ENCODE data around the gene MTF2. TPM values are rescaled to one million over a fixed set of nuclear protein-coding genes. Genes with fewer than 3 reads are reported as not detected.

MTF2 gene
- total and polyA plus RNA-seq, 2 experiments from 2014 or later, result 82.1 to 133 TPM

- no peak for TF ChIP-seq ZNF462 (CRISPR knock-in tag; IDR thresholded peaks at IDR 0.05)
- TF ChIP-seq REST (IDR thresholded peaks at IDR 0.05; ENCODE audit: unreplicated experiment), result no peak
- TF ChIP-seq NANOG (IDR thresholded peaks at IDR 0.05; ENCODE audit: borderline replicate concordance), result no peak
- TF ChIP-seq EZH2 (IDR thresholded peaks at IDR 0.05; ENCODE audit: low read depth, unreplicated experiment), result no peak
- TF ChIP-seq STAT1 (IDR thresholded peaks at IDR 0.05; ENCODE audit: unreplicated experiment), result no peak
- TF ChIP-seq, protein P1, sequence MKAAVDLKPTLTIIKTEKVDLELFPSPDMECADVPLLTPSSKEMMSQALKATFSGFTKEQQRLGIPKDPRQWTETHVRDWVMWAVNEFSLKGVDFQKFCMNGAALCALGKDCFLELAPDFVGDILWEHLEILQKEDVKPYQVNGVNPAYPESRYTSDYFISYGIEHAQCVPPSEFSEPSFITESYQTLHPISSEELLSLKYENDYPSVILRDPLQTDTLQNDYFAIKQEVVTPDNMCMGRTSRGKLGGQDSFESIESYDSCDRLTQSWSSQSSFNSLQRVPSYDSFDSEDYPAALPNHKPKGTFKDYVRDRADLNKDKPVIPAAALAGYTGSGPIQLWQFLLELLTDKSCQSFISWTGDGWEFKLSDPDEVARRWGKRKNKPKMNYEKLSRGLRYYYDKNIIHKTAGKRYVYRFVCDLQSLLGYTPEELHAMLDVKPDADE (IDR thresholded peaks at IDR 0.05), result no peak
- no peak for TF ChIP-seq CREB1 (CRISPR knock-in tag; IDR thresholded peaks at IDR 0.05; ENCODE audit: low read depth)
- no peak for TF ChIP-seq ZNF331 (CRISPR knock-in tag; IDR thresholded peaks at IDR 0.05; ENCODE audit: low read depth)
Measured at GRCh38 chr1:93171549-93172034, 92.5 kb downstream of the MTF2 start (continued).
